Lung (tissue), 12 donors: ENCODE data around the gene SLC2A6. TPM values are rescaled to one million over a fixed set of nuclear protein-coding genes. Genes with fewer than 3 reads are reported as not detected.

ENCODE experiments used
- ATAC-seq: fragments of 200-7000 bp; cut with Tn5 transposase; one replicate; pipeline ENCODE4 v1.9.1; 2020; ENCODE audit warnings: moderate number of reproducible peaks; ENCODE audit not compliant: insufficient read depth, low FRiP score
- DNase-seq, 3 donors: peaks; one replicate each; pipeline ENCODE4 v3.0.0-alpha.2; 2013 to 2017
- H3K27ac ChIP-seq, 2 donors: one replicate each; pipeline ENCODE4 v1.5.1; 2013; ENCODE audit warnings: mild to moderate bottlenecking in 2 of 2, moderate library complexity in 2 of 2, control low read depth in 1 of 2, inconsistent platforms in 1 of 2, low read depth in 1 of 2, low read length in 1 of 2
- H3K27me3 ChIP-seq, 3 donors: one replicate each; pipeline ENCODE4 v1.5.1; 2013; ENCODE audit warnings: low read length in 2 of 3; ENCODE audit not compliant: control insufficient read depth in 3 of 3, insufficient read depth in 3 of 3
- H3K36me3 ChIP-seq, 4 donors: one replicate each; pipeline ENCODE4 v1.5.1; 2013; ENCODE audit warnings: low read length in 4 of 4, mild to moderate bottlenecking in 1 of 4, moderate library complexity in 1 of 4; ENCODE audit not compliant: control insufficient read depth in 4 of 4, insufficient read depth in 4 of 4
- H3K4me1 ChIP-seq, 5 donors: one replicate each; pipeline ENCODE4 v1.5.1; 2013; ENCODE audit warnings: low read length in 5 of 5, mild to moderate bottlenecking in 2 of 5, moderate library complexity in 1 of 5; ENCODE audit not compliant: control insufficient read depth in 5 of 5, insufficient read depth in 5 of 5
- H3K4me3 ChIP-seq: one replicate; pipeline ENCODE4 v1.5.1; 2013; ENCODE audit warnings: mild to moderate bottlenecking, control low read depth, moderate library complexity
- H3K9ac ChIP-seq, 2 donors: one replicate each; pipeline ENCODE4 v1.5.1; 2013; ENCODE audit warnings: low read length in 2 of 2, control low read depth in 1 of 2; ENCODE audit not compliant: insufficient read depth in 1 of 2
- H3K9me3 ChIP-seq, 4 donors: one replicate each; pipeline ENCODE4 v1.5.1; 2013; ENCODE audit warnings: low read length in 3 of 4, mild to moderate bottlenecking in 1 of 4, moderate library complexity in 1 of 4; ENCODE audit not compliant: control insufficient read depth in 4 of 4, insufficient read depth in 3 of 4
- WGBS, 2 donors: extraction: QIAGEN DNeasy Blood & Tissue Kit; methylation state at CpG; one replicate each; pipeline ENCODE4 v1.1.7; 2013; 5-methylcytosine and 5-hydroxymethylcytosine counted together
- polyA plus RNA-seq, 2 donors: library from polyadenylated mRNA; stranded (reverse); fragments of 200-250 nt; gene quantifications; one replicate each; pipeline ENCODE4 v1.2.1, GENCODE V29; 2013
- total RNA-seq, 2 donors: library from RNA; depleted of rRNA in 1 of 2; stranded (reverse); fragments of >200 nt in 1 of 2; gene quantifications; one replicate each; pipeline ENCODE4 v1.2.1, GENCODE V29; 2014 to 2021
- TF ChIP-seq, protein P1 (sequence below): IDR thresholded peaks from 2 replicates; pipeline ENCODE4 v1.5.1; 2012; ENCODE audit warnings: mild to moderate bottlenecking; ENCODE audit errors: control extremely low read depth, extremely low read depth
- donor health status: control.
- donor health status: control.
- donor health status: Bipolar disorder and iron deficiency.
- donor health status: healthy.
- donor health status: DM: yes; HTN: yes; CAD: no.

SLC2A6 gene
- total and polyA plus RNA-seq, 4 donors, result 8.4 to 49.6 (median 18.5) TPM

DNA sequence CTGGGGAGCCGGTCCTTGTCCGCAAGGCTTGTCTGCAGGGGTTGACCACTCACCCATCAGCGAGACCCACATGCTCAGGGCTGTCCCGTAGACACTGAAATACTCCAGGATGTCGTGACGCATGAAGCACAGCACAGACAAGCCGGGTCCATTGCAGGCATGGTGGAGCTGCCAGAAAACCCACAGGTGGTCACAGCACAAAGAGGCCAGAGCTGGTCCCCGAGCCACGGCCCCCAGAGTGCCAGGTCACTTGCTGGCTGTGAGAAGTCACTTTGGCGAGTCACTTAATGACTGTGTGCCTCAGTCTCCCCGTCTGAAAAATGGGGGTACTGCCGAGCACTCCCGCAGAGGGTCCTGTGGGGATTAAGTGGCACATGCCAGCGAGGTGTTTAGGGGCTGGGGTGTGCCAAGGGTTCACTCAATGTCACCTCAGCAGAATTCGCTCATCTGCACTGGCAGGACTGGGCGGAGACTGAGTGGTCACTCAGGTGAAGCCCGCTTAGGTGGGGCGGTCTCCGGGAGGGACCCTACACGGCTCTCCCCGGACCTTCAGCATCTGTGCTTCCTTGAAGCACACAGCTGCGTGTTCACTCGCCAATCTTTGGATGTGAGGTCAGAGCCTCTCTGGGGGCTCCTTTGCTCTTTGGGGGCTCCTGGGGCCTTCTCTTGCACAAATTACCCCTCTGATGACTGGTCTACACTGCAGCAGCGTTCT lies 41.4 kb upstream of the SLC2A6 start:
- H3K36me3 ChIP-seq, result no peaks in the 10 kb centered on the region
- WGBS, 2 donors, result 88 to 96% methylated on average over 24 of the region's 24 CpGs
- ATAC-seq (no peak), DNase-seq (no peak)
- no peaks in the 10 kb centered on the region for H3K27me3 ChIP-seq
- peaks cover 0 to 41% (median 4%) of the 10 kb centered on the region in 5 donors for H3K4me1 ChIP-seq
- no peak overlapping the region for H3K27ac ChIP-seq
- H3K9me3 ChIP-seq, result no peaks in the 10 kb centered on the region
- TF ChIP-seq, protein P1, sequence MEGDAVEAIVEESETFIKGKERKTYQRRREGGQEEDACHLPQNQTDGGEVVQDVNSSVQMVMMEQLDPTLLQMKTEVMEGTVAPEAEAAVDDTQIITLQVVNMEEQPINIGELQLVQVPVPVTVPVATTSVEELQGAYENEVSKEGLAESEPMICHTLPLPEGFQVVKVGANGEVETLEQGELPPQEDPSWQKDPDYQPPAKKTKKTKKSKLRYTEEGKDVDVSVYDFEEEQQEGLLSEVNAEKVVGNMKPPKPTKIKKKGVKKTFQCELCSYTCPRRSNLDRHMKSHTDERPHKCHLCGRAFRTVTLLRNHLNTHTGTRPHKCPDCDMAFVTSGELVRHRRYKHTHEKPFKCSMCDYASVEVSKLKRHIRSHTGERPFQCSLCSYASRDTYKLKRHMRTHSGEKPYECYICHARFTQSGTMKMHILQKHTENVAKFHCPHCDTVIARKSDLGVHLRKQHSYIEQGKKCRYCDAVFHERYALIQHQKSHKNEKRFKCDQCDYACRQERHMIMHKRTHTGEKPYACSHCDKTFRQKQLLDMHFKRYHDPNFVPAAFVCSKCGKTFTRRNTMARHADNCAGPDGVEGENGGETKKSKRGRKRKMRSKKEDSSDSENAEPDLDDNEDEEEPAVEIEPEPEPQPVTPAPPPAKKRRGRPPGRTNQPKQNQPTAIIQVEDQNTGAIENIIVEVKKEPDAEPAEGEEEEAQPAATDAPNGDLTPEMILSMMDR, result no peak
- no peak overlapping the region for H3K9ac ChIP-seq
- no peak overlapping the region for H3K4me3 ChIP-seq

DNA sequence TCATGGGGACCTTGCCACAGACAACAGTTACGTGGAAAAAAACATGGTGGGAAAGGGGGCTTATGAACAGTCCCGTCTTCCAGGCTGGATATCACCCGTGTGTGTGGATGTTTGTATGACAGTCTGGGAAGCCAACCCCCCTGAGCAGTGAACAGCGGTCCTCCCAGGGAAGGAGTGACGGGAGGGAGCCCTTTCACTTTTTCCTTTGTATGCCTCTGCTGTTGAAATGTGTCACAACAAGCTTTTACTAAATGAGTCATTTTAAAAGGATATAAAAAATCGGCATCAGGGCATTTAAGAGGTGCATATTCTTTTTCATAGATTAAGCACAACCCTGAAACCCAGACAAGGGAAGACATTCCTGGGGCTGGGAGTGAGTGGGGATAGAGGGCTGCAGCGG lies 40.8 kb upstream of the SLC2A6 start:
- Histone ChIP-seq H3K9ac (no peak overlapping the region), H3K27me3 (no peaks in the 10 kb centered on the region), H3K9me3 (no peaks in the 10 kb centered on the region), H3K4me3 (no peak overlapping the region), H3K4me1 (peaks cover 0 to 45% (median 4%) of the 10 kb centered on the region in 5 donors), H3K36me3 (no peaks in the 10 kb centered on the region), H3K27ac (no peak overlapping the region)
- no peak for ATAC-seq
- WGBS, 2 donors, result 70 to 78% methylated on average over 7 of the region's 7 CpGs
- DNase-seq, result no peak
- TF ChIP-seq, protein P1, result no peak

DNA sequence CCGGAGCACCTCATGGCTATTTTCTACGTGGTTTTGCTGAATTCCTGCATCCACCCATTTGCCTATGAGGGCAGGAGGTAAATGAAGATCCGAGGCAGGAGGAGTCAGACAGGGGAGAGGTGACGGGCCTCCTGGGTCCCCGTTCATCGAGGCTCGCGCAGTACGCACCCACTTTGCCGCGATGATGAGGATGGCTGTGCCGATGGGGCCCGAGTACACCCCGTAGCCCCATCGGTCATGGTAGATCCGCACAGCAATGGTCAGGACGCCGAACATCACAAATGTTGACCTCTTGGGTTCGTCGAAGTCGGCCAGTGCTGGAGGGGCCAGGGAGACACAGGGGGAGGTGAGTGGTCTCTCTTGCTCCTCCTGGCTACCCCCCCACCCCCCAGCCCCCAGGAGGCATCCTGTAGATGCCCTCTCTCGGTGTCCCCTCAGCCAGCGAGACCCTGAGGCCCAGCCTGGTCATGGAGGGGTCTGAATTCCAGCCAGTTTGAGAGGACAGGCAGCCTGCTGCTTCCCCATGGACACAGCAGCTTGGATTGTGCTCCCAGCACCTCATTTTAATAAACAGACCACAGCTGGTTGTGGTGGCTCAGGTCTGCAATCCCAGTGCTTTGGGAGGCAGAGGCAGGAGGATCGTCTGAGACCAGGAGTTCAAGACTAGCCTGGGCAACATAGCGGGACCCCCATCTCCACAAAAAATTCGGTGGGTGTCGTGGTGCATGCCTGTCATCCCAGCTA lies 40.0 kb upstream of the SLC2A6 start:
- Histone ChIP-seq H3K27me3 (no peaks in the 10 kb centered on the region), H3K27ac (no peak overlapping the region), H3K9ac (no peak overlapping the region), H3K36me3 (no peaks in the 10 kb centered on the region), H3K9me3 (no peaks in the 10 kb centered on the region), H3K4me3 (no peak overlapping the region), H3K4me1 (peaks cover 0 to 49% (median 8%) of the 10 kb centered on the region in 5 donors)
- ATAC-seq, result no peak
- DNase-seq, result peak; percentile 81 to 90 (median 89)
- TF ChIP-seq, protein P1, result no peak
- WGBS, 2 donors, result 87 to 93% methylated on average over 27 of the region's 27 CpGs
